ENCODE measurements around the gene E2F1.
"Not testable (repeated sequence)": the region's sequence is repeated elsewhere in the genome, so short reads cannot be mapped to it uniquely, and the experiment has no call there.

The E2F1 gene

DNA sequence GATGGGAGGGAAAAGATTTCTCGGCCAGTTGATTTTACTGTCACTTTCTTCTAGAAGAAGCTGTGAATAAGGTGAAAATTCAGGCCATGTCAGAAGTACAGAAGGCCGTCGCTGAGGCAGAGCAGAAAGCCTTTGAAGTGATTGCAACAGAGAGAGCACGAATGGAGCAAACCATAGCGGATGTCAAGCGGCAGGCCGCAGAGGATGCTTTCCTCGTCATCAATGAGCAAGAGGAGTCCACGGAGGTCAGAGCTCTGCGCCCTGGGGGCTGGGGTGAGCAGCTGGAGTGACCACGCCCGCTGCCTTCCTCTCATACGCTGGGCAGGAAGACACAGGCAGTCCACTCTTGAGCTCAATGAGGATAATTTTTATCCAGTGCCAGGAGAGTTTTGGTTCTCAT is 45.9 kb downstream of the E2F1 start:
- no peak for DNase-seq (ENCODE audit: low read depth in 2 of 2)

- DNase-seq (ENCODE audit: low read depth in 2 of 2): no peak
Measured at GRCh38 chr20:33636776-33637175, 49.4 kb downstream of the E2F1 start.

DNA sequence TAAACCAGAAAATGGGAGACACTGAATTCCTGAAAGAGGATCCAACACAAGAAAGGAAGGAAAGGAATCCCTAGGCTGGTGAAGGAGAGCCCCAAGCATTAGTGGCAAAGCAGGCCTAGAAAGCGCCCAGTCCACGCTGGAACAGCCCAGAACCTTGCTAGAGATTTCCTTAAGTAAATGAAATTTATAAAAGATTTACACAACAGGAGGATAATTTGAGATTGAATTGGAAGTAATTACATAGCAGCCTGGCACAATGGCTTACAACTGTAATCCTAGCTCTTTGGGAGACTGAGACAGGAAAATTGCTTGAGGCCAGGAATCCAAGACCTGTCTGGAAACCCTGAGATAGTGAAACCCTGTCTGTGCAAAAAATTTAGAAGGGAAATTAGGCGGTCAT is 50.8 kb downstream of the E2F1 start:
- no peak for DNase-seq (ENCODE audit: low read depth in 2 of 2)

- not testable (repeated sequence) for DNase-seq (ENCODE audit: low read depth in 2 of 2)
Measured at GRCh38 chr20:33631910-33632309, 54.3 kb downstream of the E2F1 start.

DNA sequence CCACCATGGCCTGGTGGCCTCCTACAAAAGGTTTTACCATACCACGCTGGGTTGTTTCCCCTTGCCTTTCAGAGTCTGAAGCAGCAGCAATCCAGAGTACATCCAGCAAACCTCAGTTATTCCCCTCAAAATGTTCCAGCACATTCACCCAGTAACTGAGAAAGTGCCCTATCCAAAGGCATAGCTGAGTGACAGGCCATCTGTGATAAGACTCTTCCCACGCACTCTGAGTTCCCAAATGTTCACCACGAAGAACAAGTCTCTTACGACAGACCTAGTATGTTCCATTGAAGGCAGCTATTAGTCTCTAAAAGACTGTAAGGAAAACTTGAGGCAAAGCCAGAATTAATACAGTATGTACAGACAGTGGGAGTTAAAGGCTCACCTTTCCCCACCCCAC is 55.7 kb downstream of the E2F1 start:
- no peak for DNase-seq (ENCODE audit: low read depth in 2 of 2)

DNA sequence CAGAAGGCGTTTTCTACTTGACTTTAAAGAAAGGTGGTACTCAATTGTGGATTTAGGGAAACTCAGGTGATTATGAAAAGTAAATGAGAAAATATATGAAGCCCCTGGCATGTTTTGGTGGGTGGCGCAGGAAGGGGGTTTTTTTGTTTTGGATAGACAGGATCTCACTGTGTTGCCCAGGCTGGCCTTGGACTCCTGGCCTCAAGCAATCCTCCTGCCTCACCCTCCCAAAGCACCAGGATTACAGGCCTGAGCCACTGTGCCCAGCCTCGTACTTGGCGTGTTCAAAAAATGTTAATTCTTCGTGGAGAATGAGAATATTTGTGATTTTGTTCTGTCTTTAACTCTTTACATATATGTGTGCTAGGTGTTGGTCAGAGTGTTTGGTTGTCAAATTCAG is 56.2 kb downstream of the E2F1 start:
- DNase-seq (ENCODE audit: low read depth in 2 of 2): no peak

DNA sequence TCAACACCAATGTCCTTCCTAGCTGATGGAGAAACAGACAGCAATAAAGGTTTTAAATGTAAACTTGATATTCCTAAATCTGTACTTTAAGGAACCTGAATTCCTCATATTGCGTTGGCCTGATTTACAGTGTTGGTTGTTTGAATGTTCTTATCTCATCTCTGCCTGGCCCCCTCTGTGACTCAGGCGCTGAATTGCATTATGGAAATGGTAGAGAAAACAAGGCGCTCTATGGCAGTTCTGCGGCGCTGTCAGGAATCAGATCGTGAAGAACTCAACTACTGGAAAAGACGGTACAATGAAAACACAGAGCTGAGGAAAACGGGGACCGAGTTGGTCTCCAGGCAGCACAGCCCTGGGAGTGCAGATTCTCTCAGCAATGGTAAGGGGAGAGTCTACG is 56.7 kb downstream of the E2F1 start:
- DNase-seq (ENCODE audit: low read depth in 2 of 2): no peak

DNA sequence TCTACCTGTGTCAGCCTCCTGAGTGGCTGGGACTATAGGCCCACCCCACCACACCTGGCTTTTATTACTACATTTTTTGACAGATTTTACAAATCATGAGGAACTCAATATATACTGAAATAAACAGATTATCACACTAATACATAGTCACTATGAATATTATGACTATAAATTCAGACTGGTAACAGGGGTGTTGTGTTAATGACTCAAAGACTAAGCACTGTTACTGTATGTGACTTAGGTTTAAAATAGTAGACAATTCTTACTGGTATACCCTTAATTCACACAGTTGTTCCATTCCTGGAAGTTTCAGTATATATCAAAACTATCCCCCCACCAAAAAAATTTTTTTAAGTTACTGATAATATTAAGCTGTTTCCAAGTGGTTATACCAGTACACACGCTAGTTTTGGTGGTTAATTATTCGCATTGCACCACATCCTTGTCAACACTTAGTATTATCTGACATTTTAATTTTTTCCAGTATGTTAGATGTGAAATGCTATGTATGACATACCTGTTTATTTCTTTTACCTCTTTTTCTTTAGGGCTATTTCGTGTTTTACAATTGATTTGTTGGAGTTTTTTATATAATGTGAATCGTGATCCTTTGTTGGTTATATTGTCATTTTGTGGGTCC is 58.5 kb downstream of the E2F1 start:
- no peak for DNase-seq (ENCODE audit: low read depth in 2 of 2)

GRCh38 chr20:33626190-33626589 is 60.0 kb downstream of the E2F1 start:
- DNase-seq (ENCODE audit: low read depth in 2 of 2): no peak

Data from fibroblast of skin of left quadriceps (primary cell).